IMR-90 (cell line): Measurements from ENCODE around the gene CENPV.

Experiments used
- CTCF ChIP-seq: conservative IDR thresholded peaks from 2 replicates; pipeline ENCODE4 v1.5.1; 2012; ENCODE audit warnings: mild to moderate bottlenecking, low read depth, low read length, improper control_type of control experiment
- FOS ChIP-seq: fragments of 150-350 bp; IDR thresholded peaks from 2 replicates; pipeline ENCODE4 v1.6.1; 2016; ENCODE audit warnings: low read depth, low read length
- MAFK ChIP-seq: IDR thresholded peaks from 2 replicates; pipeline ENCODE4 v1.6.1; 2012; ENCODE audit warnings: low read depth, low read length, improper control_type of control experiment
- MXI1 ChIP-seq: IDR thresholded peaks from 2 replicates; pipeline ENCODE4 v1.6.1; 2012; ENCODE audit warnings: low read depth, mild to moderate bottlenecking, low read length, moderate library complexity, borderline replicate concordance
- POLR2A ChIP-seq: IDR thresholded peaks from 2 replicates; pipeline ENCODE4 v1.6.1; 2012; ENCODE audit warnings: mild to moderate bottlenecking, low read depth, low read length
- RCOR1 ChIP-seq: IDR thresholded peaks from 2 replicates; pipeline ENCODE4 v1.6.1; 2012; ENCODE audit warnings: mild to moderate bottlenecking, low read length, improper control_type of control experiment; ENCODE audit not compliant: insufficient replicate concordance

- TF ChIP-seq CTCF (no peak), POLR2A (no peak), RCOR1 (no peak), MXI1 (0 out of 2 replicates have a peak, but pooled peaks have one; percentile 21), FOS (no peak), MAFK (no peak)
Observed at GRCh38 chr17:16352303-16352666, 984 bp downstream of the CENPV start.
